ENCODE results near the gene RSRC1. TPM values are rescaled to one million over a fixed set of nuclear protein-coding genes. Genes with fewer than 3 reads are reported as not detected.
"Not testable (repeated sequence)": the region's sequence is repeated elsewhere in the genome, so short reads cannot be mapped to it uniquely, and the experiment has no call there.

The RSRC1 gene
- total RNA-seq, 1 donor from 2014 or later, result 39.9 TPM

- Mint-ChIP-seq H3K4me3 (no peak overlapping the region), H3K9me3 (no peaks in the 10 kb centered on the region), H3K27ac (no peak overlapping the region), H3K27me3 (no peaks in the 10 kb centered on the region), H3K36me3 (ENCODE audit: low read depth) (peaks cover 2% of the 10 kb centered on the region), H3K4me1 (no peaks in the 10 kb centered on the region)
- ATAC-seq (ENCODE audit: low read depth), result no peak
- ChIA-PET CTCF (interaction anchor here (1.0 to 1.4 kb wide), 2 partner anchors 122 to 706 kb away, joined by 4 to 6 read pairs; no protein-coding TSS in a partner anchor), POLR2A (interaction anchor here (0.6 kb wide), 1 partner anchor 208 kb away, joined by 13 read pairs; no protein-coding TSS in a partner anchor)
- TF ChIP-seq, protein P1, sequence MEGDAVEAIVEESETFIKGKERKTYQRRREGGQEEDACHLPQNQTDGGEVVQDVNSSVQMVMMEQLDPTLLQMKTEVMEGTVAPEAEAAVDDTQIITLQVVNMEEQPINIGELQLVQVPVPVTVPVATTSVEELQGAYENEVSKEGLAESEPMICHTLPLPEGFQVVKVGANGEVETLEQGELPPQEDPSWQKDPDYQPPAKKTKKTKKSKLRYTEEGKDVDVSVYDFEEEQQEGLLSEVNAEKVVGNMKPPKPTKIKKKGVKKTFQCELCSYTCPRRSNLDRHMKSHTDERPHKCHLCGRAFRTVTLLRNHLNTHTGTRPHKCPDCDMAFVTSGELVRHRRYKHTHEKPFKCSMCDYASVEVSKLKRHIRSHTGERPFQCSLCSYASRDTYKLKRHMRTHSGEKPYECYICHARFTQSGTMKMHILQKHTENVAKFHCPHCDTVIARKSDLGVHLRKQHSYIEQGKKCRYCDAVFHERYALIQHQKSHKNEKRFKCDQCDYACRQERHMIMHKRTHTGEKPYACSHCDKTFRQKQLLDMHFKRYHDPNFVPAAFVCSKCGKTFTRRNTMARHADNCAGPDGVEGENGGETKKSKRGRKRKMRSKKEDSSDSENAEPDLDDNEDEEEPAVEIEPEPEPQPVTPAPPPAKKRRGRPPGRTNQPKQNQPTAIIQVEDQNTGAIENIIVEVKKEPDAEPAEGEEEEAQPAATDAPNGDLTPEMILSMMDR (IDR thresholded peaks at IDR 0.05), result no peak
- intact Hi-C loops (cut with micrococcal nuclease), result loop anchor here (1.0 kb wide), 3 partner anchors 447 to 706 kb away; no protein-coding TSS in a partner anchor
- no peak for DNase-seq
These were observed 202.8 kb downstream of the RSRC1 start for GRCh38 chr3:158312560-158313141.

DNA sequence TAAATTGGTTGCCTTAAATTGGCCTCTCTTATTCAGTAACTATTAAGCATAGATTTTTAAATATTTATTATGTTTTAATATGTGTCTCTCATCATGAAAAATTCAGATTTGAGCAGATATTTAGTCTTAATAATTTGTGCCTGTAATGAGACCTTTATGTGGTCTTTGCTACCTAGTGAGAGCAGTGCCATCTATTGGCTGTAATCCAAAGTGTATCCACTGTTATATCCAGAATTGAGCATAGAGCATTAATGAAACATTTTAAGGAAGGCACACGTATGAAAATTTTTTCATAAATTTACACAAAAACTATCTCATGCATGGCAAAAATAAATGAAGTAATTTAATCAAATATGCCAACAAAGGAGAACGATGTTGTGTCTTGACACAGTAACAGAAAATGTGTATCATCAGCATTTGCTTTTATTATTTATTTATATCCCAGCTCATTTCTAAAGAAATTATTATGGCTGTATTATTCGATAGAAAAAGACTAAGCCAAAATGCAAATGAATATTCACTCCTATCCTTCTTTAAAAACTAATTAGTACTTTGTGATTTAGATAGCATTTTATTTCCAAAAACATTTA lies 203.5 kb downstream of the RSRC1 start:
- POLR2A ChIA-PET, result no interaction called here
- H3K27me3 Mint-ChIP-seq, result no peaks in the 10 kb centered on the region
- DNase-seq (no peak), ATAC-seq (ENCODE audit: low read depth) (no peak)
- no peaks in the 10 kb centered on the region for H3K4me1 Mint-ChIP-seq
- CTCF ChIA-PET, result interaction anchor here (1.0 kb wide), 2 partner anchors 25 to 121 kb away, joined by 3 to 4 read pairs; no protein-coding TSS in a partner anchor
- no peak overlapping the region for H3K27ac Mint-ChIP-seq
- H3K36me3 Mint-ChIP-seq (ENCODE audit: low read depth), result peaks cover 7% of the 10 kb centered on the region
- no peak overlapping the region for H3K4me3 Mint-ChIP-seq
- intact Hi-C loops (cut with micrococcal nuclease), result loop anchor here (1.0 kb wide), 3 partner anchors 448 to 707 kb away; no protein-coding TSS in a partner anchor
- TF ChIP-seq, protein P1 (IDR thresholded peaks at IDR 0.05), result no peak
- H3K9me3 Mint-ChIP-seq, result peaks cover 1% of the 10 kb centered on the region

DNA sequence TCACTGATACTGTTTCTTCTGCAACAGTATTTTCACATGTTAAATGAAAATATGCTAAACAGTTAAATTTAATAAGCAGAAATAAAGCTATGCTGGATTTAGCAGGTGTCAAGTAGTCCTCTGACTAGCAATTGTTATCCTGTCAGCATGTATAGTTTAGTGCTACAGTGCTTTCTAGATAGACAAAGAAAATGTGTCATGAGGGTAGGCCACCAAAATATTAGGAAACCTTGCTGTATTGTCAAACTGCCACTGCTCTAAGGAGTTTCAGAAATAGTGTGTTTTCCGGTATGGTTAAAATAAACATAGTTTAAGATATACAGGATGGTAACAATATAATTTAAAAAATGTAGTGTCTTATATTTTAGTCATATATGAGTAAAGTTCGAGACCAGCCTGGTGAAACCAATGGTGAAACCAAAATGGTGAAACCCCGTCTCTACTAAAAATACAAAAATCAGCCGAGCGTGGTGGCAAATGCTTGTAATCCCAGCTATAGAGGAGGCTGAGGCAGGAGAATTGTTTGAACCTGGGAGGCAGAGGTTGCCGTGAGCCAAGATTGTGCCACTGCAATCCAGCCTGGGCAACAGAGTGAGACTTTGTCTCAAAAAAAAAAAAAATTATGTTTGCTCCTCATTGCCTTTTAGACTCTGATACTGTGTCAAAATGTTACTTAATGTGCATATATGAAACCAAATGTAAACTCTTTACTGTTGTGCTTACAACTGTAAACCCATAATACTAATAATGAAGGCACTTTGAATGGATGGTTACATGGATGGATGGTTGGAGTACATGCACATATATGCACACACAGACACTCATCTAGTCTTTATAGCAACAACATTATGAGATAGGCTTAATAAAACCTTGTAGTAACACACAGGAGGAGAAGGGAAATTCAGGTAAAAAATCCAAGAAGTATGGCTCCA lies 204.8 kb downstream of the RSRC1 start:
- no peak for ATAC-seq (ENCODE audit: low read depth)
- Mint-ChIP-seq H3K27me3 (no peaks in the 10 kb centered on the region), H3K9me3 (peaks cover 7% of the 10 kb centered on the region), H3K4me3 (no peak overlapping the region), H3K4me1 (no peaks in the 10 kb centered on the region), H3K36me3 (ENCODE audit: low read depth) (peaks cover 16% of the 10 kb centered on the region), H3K27ac (no peak overlapping the region)
- CTCF ChIA-PET, result no interaction called here
- no peak for DNase-seq
- POLR2A ChIA-PET, result no interaction called here
- TF ChIP-seq, protein P1 (IDR thresholded peaks at IDR 0.05), result no peak
- intact Hi-C loops (cut with micrococcal nuclease), result no loop called here

DNA sequence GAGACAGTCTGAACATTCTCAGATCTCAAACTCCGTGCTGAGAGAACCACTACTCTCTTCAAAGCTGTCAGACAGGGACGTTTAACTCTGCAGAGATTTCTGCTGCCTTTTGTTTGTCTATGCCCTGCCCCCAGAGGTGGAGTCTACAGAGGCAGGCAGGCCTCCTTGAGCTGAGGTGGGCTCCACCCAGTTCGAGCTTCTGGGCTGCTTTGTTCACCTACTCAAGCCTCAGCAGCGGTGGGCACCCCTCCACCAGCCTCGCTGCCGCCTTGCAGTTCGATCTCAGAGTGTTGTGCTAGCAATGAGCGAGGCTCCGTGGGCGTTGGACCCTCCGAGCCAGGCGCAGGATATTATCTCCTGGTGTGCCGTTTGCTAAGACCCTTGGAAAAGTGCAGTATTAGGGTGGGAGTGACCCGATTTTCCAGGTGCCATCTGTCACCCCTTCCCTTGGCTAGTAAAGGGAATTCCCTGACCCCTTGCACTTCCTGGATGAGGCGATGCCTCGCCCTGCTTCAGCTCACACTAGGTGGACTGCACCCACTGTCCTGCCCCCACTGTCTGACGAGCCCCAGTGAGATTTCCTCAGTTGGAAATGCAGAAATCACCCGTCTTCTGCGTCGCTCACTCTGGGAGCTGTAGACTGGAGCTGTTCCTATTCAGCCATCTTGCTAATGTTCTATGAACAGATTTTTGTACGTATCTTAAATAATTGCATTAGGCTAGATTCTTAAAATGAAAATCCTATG lies 220.0 kb downstream of the RSRC1 start:
- H3K4me3 Mint-ChIP-seq; intact Hi-C loops (cut with micrococcal nuclease); H3K36me3 Mint-ChIP-seq (ENCODE audit: low read depth); CTCF ChIA-PET; H3K9me3 Mint-ChIP-seq; H3K27me3 Mint-ChIP-seq; H3K27ac Mint-ChIP-seq; DNase-seq; POLR2A ChIA-PET; H3K4me1 Mint-ChIP-seq; ATAC-seq (ENCODE audit: low read depth): not testable (repeated sequence)

DNA sequence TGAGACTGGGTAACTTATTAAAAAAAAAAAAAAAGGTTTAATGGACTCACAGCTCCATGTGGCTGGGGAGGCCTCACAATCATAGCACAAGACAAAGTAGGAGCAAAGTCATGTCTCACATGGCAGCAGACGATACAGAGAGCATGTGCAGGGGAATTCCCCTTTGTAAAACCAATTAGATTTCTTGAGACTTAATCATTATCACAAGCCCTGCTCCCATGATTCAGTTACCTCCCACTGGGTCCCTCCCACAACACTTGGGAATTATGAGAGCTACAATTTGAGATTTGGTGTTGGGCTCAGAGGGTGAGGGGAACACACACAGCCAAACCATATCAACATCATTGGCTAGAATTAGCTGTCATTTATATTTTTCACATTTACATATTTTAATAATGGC lies 221.0 kb downstream of the RSRC1 start:
- H3K36me3 Mint-ChIP-seq (ENCODE audit: low read depth), result peaks cover 7% of the 10 kb centered on the region
- H3K27ac Mint-ChIP-seq, result no peak overlapping the region
- peaks cover 4% of the 10 kb centered on the region for H3K9me3 Mint-ChIP-seq
- no peak for ATAC-seq (ENCODE audit: low read depth)
- DNase-seq, result no peak
- CTCF ChIA-PET, result no interaction called here
- TF ChIP-seq, protein P1 (IDR thresholded peaks at IDR 0.05), result no peak
- peaks cover 4% of the 10 kb centered on the region for H3K4me1 Mint-ChIP-seq
- no peaks in the 10 kb centered on the region for H3K27me3 Mint-ChIP-seq
- no peak overlapping the region for H3K4me3 Mint-ChIP-seq
- POLR2A ChIA-PET, result no interaction called here
- intact Hi-C loops (cut with micrococcal nuclease), result no loop called here

All from activated B cell treated with CpG ODN at 0.5 μM for 24 hours (primary cell).